Stimulated activated CD4-positive, alpha-beta T cell treated with anti-CD3 and anti-CD28 coated beads, TNF-alpha, amount 100 ng/mL, for 48 hours (primary cell): ENCODE data around the gene ISG15.
A peak's percentile ranks its signal among the peaks of the same experiment; 100 is the strongest.
"Not testable (repeated sequence)": the region's sequence is repeated elsewhere in the genome, so short reads cannot be mapped to it uniquely, and the experiment has no call there.

Experiments used
- DNase-seq, 3 donors: peaks; one replicate each; pipeline ENCODE4 v3.0.0-alpha.2; 2020; ENCODE audit warnings: low read depth in 3 of 3

ISG15 gene

GRCh38 chr1:1012736-1013104 is 577 bp upstream of the ISG15 start:
- not testable (repeated sequence) for DNase-seq

GRCh38 chr1:1013922-1014648 is 788 bp downstream of the ISG15 start:
- DNase-seq: no peak

DNA sequence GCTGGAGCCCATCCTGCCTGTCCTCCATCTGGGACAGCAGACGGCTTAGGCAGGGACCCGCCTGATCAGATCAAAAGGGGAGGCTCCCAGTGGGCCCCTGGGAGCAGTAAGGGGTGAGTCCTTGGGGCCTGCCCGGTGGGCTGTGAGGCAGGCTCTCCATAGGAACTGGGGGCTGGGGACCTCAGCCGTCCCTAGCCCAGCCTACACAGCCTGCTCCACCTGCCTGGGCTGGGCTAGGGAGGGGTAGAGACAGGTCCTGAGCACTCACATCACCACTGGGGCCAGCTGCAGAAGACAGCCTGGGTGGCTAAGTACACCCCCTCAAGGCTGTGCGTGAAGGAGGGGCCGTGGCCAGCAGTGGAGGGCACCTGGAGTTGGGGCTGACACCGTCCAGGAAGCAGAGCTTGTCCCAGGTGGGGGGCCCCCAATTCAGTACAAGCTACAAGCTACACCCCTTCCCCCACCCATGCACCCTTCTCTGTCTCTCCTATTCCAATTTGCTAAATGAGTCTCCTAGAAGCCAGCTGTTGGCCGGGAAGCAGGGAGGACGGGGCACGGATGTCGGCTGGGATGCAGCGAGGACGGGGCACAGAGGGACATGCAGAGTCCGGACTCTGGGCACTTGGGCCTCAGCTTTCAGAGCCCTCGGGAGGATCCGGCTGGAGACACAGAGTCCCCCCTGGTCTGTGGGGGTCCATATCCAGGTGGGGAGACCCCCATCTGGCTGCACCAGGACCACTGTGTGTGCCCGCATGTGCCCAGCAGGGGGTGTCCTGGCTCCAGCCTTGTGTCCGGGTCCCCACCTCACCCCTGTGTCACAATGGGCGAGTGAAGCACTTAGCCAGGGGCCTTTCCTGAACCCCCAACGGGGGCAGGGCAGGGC is 1.7 kb downstream of the ISG15 start:
- DNase-seq: no peak

DNA sequence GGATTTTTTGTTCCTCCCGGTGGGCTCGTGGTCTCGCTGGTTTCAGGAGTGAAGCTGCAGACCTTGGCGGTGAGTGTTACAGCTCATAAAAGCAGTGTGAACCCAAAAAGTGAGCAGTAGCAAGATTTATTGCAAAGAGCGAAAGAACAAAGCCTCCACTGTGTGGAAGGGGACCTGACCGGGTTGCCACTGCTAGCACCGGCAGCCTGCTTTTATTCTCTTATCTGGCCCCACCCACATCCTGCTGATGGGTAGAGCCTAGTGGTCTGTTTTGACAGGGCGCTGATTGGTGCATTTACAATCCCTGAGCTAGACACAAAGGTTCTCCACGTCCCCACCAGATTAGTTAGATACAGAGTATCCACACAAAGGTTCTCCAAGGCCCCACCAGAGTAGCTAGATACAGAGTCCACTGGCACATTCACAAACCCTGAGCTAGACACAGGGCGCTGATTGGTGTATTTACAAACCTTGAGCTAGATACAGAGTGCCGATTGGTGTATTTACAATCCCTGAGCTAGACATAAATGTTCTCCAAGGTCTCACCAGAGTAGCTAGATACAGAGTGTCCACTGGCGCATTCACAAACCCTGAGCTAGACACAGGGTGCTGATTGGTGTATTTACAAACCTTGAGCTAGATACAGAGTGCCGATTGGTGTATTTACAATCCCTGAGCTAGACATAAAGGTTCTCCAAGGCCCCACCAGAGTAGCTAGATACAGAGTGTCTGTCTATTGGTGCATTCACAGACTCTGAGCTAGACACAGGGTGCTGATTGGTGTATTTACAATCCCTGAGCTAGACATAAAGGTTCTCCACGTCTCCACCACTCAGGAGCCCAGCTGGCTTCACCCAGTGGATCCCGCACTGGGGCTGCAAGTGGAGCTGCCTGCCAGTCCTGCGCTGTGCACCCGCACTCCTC is 4.4 kb downstream of the ISG15 start:
- DNase-seq: not testable (repeated sequence)

- not testable (repeated sequence) for DNase-seq
Measured at GRCh38 chr1:1018321-1018685, 5.0 kb downstream of the ISG15 start.

GRCh38 chr1:1019122-1019999 is 6.1 kb downstream of the ISG15 start:
- DNase-seq: peak; percentile 54 to 81 (median 65)

GRCh38 chr1:1020000-1020404 is 6.7 kb downstream of the ISG15 start, which contains the start of gene AGRN:
Gene AGRN (plus strand): TSS chr1:1020120. CDS start chr1:1020173, 53 bp downstream.
- DNase-seq: no peak

DNA sequence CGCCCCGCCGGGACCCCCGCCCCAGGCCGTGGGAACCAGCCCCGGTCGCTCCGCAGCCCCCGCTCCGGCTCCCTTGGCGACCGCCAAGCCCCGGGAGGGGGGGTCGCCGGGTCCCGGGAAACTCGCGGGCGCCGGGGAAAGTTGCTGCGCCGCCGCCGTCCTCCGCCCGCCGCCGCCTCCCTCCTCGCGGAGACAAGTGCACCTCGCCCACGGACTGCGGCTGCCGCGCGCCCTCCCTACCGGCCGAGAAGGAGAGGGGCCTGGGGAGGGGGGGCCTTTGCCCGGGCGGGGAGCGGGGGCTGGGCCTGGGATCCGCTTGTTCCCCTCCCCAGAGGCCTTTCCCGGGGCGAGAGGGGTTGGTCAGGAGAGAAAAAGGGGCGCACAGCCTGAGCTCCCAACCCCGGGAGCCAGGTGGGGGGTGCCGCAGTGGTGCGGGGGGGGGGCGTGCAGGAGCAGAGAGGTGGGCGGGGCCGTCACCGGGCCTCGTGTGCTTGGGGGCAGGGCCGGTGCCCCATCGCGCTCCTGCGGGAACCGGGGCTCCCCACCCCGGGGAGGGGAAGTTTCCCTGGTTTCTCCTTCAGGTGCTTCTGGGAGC is 7.2 kb downstream of the ISG15 start:
- no peak for DNase-seq

DNA sequence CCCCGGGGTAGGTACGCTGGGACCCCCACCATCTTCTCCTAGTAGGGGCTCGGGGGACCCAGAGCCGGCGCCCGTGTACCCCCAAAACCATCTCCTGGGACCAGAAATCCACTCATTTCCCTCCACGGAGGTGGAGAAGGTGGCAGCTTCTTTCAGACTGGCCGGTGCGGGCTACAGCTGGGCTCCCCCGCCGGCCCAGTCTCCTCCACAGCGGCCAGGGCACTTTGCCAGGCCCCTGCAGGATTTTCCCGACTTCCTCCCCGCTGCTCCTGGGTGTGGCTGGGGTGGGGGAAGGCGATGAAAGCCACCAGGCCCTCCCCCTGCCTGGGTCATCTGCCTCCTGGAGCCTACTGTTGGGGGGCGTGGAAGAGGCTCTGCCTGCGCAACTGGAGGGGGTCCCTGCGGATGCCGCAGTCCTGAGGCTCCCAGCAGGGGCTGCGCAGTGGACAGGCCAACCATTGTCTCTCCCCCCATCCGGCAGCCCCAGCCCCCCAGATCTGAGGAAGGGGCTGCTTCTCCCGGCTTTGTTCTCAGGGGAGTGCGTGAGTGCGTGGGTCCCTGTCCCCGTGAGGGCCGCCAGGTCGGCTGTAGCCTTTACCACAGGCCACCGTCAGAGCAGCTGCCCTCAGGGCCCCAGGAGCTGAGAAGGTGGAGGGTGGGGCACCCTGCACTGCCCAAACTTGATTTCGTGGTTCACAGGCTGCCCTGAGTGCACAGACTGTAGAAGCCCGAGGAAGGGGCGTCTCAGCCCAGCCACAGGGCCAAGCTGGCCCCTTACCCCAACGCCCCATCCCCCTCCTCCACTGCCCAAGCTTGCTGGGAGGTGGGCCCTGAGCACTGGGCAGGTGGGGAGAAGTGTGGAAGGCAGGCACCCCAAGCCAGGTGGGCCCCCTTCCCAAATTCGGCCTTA is 8.0 kb downstream of the ISG15 start:
- DNase-seq: no peak

- DNase-seq: no peak
Measured at GRCh38 chr1:1021920-1022259, 8.6 kb downstream of the ISG15 start.

- DNase-seq: no peak
Measured at GRCh38 chr1:1022302-1023009, 9.2 kb downstream of the ISG15 start.

GRCh38 chr1:1023700-1024099 is 10.4 kb downstream of the ISG15 start:
- no peak for DNase-seq

GRCh38 chr1:1024149-1024770 is 11.0 kb downstream of the ISG15 start:
- DNase-seq: no peak

GRCh38 chr1:1024771-1025699 is 11.7 kb downstream of the ISG15 start:
- no peak for DNase-seq

DNA sequence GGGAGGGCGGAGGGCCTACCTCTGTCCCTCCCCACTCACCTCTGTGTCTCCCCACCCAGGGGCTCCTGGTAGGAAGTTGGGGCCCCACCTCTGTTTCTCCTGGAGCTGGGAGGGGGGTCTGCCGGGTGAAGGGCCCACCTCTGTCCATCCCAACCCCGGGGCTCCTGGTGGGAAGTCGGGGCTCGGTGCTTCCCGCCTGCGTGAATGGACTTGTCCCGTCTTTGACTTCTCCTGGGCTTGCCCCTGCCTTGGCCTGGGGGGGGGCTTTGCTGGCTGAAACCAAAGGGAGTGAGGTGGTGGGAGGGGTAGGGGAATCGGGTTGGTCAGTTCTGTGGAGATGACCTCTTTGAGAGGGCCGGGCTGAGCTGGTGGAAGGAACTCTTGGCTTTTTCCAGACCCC is 12.4 kb downstream of the ISG15 start:
- no peak for DNase-seq

- DNase-seq: no peak
Measured at GRCh38 chr1:1026599-1027413, 13.5 kb downstream of the ISG15 start.

- no peak for DNase-seq
Measured at GRCh38 chr1:1027791-1028190, 14.5 kb downstream of the ISG15 start.
